Prostate gland (tissue), 2 donors: ENCODE results near the gene ARL13A.

Experiments used
- POLR2A ChIP-seq: fragments of 450-650 bp; IDR thresholded peaks from one replicate; pipeline ENCODE4 v1.6.1; 2016; ENCODE audit warnings: antibody characterized with exemption, mild to moderate bottlenecking
- POLR2AphosphoS5 ChIP-seq: sonication (generic); formaldehyde crosslinking; IDR thresholded peaks from one replicate; pipeline ENCODE4 v1.6.1; 2017; ENCODE audit warnings: antibody characterized with exemption
- TF ChIP-seq, protein P1 (sequence below), 4 experiments: fragments of 200-600 bp in 2 of 4; fragments of 450-650 bp in 2 of 4; sonication (generic) in 2 of 4; IDR thresholded peaks; 1 replicate in 3 of 4; 2 replicates in 1 of 4; pipeline ENCODE4 v1.5.1; 2016 to 2019; ENCODE audit warnings: antibody characterized with exemption in 4 of 4, mild to moderate bottlenecking in 2 of 4, moderate library complexity in 2 of 4

DNA sequence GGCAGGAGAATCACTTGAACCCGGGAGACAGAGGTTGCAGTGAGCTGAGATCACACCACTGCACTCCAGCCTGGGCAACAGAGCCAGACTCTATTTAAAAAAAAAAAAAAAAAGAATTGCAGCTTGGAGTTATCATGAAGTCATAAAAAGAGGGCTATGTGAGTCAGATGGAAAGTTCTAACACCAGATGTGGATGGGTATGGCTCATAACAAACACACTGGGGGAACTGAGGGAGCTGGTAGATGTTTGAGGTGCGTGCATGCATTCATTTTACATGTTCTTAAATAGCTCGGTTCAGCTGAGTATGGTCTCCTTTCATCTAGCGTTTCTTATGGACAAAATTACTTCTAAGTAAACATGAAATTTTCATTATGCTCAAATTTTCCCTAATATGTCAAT lies 70.7 kb downstream of the ARL13A start:
- TF ChIP-seq, protein P1, sequence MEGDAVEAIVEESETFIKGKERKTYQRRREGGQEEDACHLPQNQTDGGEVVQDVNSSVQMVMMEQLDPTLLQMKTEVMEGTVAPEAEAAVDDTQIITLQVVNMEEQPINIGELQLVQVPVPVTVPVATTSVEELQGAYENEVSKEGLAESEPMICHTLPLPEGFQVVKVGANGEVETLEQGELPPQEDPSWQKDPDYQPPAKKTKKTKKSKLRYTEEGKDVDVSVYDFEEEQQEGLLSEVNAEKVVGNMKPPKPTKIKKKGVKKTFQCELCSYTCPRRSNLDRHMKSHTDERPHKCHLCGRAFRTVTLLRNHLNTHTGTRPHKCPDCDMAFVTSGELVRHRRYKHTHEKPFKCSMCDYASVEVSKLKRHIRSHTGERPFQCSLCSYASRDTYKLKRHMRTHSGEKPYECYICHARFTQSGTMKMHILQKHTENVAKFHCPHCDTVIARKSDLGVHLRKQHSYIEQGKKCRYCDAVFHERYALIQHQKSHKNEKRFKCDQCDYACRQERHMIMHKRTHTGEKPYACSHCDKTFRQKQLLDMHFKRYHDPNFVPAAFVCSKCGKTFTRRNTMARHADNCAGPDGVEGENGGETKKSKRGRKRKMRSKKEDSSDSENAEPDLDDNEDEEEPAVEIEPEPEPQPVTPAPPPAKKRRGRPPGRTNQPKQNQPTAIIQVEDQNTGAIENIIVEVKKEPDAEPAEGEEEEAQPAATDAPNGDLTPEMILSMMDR (IDR thresholded peaks at IDR 0.05), result no peak
- TF ChIP-seq POLR2A, result no peak
- no peak for TF ChIP-seq POLR2AphosphoS5
